Measurements from ENCODE around the gene COL23A1. TPM values are rescaled to one million over a fixed set of nuclear protein-coding genes. Genes with fewer than 3 reads are reported as not detected.

COL23A1 gene
- total RNA-seq, 1 donor, result 0.10 TPM

DNA sequence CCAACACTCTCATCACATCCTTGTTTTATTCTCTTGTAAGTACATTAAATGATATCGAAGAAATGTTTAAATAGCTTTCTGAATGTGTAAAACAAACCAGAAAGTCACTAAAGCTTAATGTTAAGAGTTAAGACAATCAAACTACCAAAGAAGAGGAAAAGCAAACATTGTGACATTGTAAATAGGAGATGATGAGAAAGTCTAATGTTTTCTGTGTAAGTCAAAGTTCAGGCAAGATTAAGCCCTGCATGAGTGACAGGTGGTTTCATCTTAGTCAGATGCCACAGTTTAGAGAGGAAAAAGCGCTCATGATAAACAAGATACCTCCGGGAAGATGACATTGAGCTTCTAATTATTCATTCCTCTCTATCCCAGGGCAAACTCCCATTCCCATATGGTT is 306.7 kb downstream of the COL23A1 start:
- no peak overlapping the region for H3K4me3 ChIP-seq (ENCODE audit: low read length)
- H3K27me3 ChIP-seq (ENCODE audit: insufficient read depth, low read length), result no peaks in the 10 kb centered on the region
- H3K4me1 ChIP-seq (ENCODE audit: insufficient read depth, low read length), result peaks cover 6% of the 10 kb centered on the region
- H3K9me3 ChIP-seq (ENCODE audit: low read depth, low read length), result no peaks in the 10 kb centered on the region

DNA sequence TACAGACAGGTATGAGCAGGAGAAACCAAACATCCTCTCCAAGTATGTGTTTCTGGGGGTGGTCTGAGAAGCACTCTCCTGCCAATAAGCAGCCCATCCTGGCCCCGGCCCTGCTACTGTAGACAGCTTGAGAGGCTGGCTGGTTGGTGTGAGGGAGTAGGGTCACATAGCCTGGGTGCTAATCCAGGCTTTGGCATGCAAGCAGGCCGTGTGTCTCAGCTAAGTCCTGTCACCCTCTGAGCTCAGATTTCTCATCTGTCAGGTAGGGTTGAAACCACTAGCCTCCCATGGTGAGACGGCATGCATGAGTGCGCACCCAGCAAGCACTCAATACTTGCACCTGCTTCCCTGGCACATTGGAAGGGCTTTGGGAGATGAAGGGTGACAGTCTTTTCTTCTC is 307.8 kb downstream of the COL23A1 start:
- H3K4me3 ChIP-seq (ENCODE audit: low read length), result no peak overlapping the region
- no peaks in the 10 kb centered on the region for H3K9me3 ChIP-seq (ENCODE audit: low read depth, low read length)
- peaks cover 6% of the 10 kb centered on the region for H3K4me1 ChIP-seq (ENCODE audit: insufficient read depth, low read length)
- no peaks in the 10 kb centered on the region for H3K27me3 ChIP-seq (ENCODE audit: insufficient read depth, low read length)

DNA sequence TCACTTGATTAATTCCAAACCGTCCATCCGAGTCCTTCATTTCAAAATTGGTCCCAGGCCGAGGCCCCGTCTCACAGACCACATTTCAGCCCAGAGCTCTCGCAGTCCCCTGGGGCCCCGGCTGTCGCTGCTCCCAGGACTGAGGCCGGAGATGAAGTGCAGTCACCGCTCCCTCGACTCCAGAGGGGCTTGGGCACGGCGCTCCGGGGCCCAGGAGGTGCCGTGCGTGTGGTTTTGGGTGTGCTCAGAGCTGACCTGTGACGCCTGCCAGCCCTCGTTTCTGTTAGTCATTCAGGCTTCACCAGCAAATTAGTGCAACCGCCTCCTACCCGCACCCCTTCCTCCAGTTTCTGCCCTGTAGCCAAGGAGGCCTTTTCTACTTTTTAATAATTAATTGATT is 308.9 kb downstream of the COL23A1 start:
- Histone ChIP-seq H3K27me3 (ENCODE audit: insufficient read depth, low read length) (no peaks in the 10 kb centered on the region), H3K4me1 (ENCODE audit: insufficient read depth, low read length) (peaks cover 6% of the 10 kb centered on the region), H3K9me3 (ENCODE audit: low read depth, low read length) (no peaks in the 10 kb centered on the region), H3K4me3 (ENCODE audit: low read length) (no peak overlapping the region)

DNA sequence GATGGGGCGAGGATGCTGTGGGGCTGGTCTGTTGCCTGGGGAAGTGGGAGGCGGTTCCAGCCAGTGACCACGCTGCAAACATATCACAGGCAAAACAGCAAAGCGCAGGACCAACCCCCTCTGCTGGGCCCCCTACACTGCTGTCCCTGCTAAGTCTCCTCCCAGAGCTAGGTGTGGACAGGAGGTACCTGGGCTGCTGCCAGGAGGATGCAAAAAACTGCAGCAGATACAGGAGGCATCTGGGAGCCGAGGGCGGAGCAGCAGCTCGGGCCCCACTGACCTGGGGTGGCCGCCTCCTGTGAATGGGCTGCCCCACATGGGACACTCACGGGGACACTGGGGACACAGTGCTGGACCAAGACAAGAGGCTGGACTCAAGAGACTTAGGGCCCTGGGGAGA is 309.6 kb downstream of the COL23A1 start:
- Histone ChIP-seq H3K4me1 (ENCODE audit: insufficient read depth, low read length) (peaks cover 6% of the 10 kb centered on the region), H3K4me3 (ENCODE audit: low read length) (no peak overlapping the region), H3K27me3 (ENCODE audit: insufficient read depth, low read length) (no peaks in the 10 kb centered on the region), H3K9me3 (ENCODE audit: low read depth, low read length) (no peaks in the 10 kb centered on the region)

DNA sequence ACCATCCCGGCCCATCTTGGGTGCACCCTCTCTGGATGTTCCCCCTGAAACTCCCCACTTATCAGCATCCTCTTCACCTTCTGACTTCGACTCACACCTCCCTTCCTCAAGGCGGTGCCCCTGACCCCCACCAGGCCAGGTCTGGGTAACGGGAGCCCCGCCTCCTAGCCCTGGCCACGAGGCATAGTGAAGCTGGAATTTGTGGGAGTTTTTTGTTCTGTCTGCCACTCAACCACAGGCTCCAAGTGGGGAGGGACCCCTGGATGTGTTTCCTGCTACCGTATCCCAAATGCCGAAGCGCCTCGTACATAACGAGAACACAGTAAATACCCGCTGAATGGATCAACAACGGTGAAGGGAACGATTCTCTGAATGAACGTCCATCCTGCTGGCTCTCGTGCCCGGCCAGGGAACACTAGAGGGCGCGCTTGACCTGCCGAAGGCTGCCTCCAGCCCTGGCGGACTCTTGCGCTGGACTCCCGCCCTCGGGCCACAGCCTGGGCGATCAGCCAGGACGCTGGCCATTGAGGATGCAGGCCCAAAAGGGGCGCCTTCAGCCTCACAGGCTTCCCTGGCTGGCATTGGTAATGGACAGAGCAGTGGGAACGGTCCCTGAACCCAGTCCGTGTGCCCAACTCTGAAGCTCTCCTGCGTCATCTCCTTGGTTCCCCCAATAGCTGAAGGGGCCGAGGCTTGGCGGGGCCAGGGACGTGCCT is 310.3 kb downstream of the COL23A1 start:
- Histone ChIP-seq H3K27me3 (ENCODE audit: insufficient read depth, low read length) (no peaks in the 10 kb centered on the region), H3K4me3 (ENCODE audit: low read length) (no peak overlapping the region), H3K9me3 (ENCODE audit: low read depth, low read length) (no peaks in the 10 kb centered on the region), H3K4me1 (ENCODE audit: insufficient read depth, low read length) (peaks cover 6% of the 10 kb centered on the region)

DNA sequence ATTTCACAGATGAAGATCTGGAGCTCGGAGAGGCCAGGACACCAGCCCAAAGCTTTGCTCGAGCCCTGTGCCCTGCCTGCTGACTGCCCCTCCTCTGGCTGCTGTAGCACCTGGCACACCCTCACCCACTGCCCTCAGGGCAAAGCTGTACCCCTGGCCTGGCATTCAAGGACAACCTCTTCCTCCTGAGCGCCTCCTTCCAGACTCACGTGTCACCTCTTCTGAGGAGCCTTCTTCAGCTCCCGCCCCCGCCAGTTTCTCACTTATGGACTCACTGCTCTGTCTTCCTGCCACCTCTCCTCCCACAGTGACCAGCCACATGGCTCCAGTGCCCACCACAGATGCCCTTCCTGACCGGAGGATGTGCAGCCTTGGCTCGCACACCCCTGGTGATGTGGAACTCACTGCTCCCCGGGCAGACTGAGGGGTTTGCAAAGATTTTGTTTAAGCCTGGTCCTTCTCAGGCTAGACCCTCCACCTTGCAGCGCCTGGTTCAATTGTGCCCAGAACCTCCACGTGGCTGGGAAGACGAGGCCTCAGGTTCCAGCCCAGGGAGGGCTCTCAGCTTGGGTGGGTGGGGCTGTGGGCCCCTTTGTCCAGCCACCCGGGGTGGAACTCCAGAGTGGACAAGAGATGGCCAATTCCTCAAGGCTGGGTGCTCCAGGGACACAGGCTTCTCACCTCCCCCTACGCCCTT is 311.0 kb downstream of the COL23A1 start:
- Histone ChIP-seq H3K9me3 (ENCODE audit: low read depth, low read length) (no peaks in the 10 kb centered on the region), H3K4me3 (ENCODE audit: low read length) (no peak overlapping the region), H3K4me1 (ENCODE audit: insufficient read depth, low read length) (peaks cover 6% of the 10 kb centered on the region), H3K27me3 (ENCODE audit: insufficient read depth, low read length) (no peaks in the 10 kb centered on the region)

DNA sequence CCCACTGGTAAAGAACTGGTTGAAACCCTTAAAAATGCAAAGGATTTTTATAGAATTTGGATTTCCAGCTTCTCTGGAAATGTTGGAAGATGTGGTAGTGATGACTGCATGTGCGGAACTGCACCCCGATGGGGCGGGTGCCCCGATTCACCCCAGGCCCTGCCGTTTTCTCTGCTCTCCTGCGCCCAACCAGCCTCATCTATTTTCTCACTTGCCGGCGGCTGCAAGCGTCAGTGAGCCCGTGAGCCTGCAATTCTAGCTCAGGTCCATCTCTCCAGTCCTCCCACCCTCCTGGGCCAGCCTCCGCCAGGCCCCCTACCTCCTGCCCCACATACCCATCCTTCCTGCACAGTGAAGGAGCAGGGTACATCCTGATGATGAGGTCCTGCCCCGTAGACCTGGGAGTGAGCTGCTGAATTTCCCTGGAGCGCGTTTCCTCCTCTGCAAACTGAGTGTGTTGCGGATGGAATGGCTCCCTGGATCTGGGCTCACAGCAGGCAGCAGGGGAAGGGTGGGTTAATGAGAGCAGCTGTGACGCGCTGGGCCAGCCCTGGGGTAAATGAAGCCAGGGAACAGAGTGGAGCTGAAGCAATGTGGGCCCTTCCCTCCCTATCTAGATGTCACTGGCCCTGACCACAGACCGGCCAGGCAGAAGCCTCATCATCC is 311.7 kb downstream of the COL23A1 start:
- no peak overlapping the region for H3K4me3 ChIP-seq (ENCODE audit: low read length)
- no peaks in the 10 kb centered on the region for H3K9me3 ChIP-seq (ENCODE audit: low read depth, low read length)

DNA sequence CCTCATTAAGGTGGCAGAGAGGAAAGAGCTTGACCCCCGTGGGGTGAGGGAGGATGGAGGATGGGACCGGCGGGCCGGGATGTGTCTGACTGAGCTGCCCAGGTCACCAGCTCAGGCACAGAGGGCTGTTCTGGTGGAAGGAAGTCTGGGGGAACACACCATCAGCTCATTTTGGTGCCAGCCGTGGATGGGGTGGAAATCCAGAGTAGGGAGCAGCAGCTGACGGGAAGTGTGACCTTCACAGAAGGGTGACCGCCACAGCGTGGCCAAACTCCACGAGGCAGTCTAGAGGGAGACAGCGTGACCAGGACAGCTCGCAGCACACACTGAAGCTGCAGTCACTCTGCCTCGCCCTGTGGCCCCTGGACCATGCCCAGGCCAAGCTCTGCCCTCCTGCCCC is 312.3 kb downstream of the COL23A1 start:
- Histone ChIP-seq H3K4me3 (ENCODE audit: low read length) (no peak overlapping the region), H3K4me1 (ENCODE audit: insufficient read depth, low read length) (peaks cover 6% of the 10 kb centered on the region), H3K9me3 (ENCODE audit: low read depth, low read length) (no peaks in the 10 kb centered on the region), H3K27me3 (ENCODE audit: insufficient read depth, low read length) (no peaks in the 10 kb centered on the region)

More for the DNA sequence above, 311.7 kb downstream of the COL23A1 start:
- Histone ChIP-seq H3K27me3 (ENCODE audit: insufficient read depth, low read length) (no peaks in the 10 kb centered on the region), H3K4me1 (ENCODE audit: insufficient read depth, low read length) (peaks cover 6% of the 10 kb centered on the region)

DNA sequence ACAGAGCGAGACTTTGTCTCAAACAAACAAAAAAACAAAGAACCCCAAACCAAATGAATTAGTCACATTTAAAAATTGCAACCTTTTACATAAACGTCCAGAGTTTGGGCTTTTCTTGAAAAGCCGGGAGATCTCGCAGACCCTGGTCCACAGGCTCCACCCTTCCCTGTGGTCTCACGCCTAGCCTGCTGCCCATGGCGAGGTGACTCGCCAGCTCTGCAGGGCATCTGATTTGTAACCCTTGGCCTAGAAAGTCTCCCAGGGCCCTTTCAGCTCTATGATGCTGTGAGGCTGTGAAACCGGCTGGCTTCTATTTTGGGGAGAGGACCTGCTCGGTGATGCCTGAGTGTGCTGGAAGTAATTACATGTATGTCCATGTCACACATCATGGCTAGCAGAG is 312.8 kb downstream of the COL23A1 start:
- no peaks in the 10 kb centered on the region for H3K27me3 ChIP-seq (ENCODE audit: insufficient read depth, low read length)
- H3K9me3 ChIP-seq (ENCODE audit: low read depth, low read length), result no peaks in the 10 kb centered on the region
- H3K4me1 ChIP-seq (ENCODE audit: insufficient read depth, low read length), result peaks cover 6% of the 10 kb centered on the region
- no peak overlapping the region for H3K4me3 ChIP-seq (ENCODE audit: low read length)

DNA sequence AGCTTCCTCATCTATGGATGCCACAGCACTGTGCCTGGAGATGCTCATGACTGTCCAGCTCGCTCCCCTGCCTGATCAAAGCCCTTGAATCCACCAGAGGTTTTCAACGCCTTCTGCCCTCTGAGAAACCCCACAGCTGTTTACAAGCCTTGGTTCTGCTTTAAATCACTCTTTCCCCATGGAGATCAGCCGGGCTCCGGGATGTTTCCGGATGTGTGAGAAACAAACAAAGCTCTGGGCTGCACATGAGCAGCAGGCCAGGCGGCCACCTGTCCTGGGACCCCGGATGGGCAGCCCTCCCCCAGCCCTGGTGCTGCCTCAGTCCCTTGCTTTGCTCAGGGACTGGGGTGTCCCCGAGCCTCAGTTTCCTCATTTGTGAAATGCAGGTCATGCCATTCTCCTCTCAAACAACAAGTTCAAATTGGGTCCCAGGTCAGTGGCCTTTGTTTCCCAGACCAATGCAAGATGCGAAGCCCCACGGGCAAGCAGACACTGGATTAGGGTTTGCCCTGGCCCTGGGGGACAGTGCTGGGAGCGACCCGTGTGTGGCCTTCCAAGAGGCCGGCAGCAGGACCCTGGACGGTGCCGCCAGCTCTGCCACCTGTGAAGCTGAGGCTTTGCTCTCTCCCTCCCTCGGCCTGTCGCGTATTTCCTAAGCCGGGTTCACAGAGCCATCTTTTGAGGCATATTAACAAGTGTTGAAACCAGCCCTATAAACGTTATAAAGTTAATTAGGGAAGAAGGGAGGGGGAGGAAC is 315.2 kb downstream of the COL23A1 start:
- no peaks in the 10 kb centered on the region for H3K9me3 ChIP-seq (ENCODE audit: low read depth, low read length)
- no peaks in the 10 kb centered on the region for H3K27me3 ChIP-seq (ENCODE audit: insufficient read depth, low read length)

DNA sequence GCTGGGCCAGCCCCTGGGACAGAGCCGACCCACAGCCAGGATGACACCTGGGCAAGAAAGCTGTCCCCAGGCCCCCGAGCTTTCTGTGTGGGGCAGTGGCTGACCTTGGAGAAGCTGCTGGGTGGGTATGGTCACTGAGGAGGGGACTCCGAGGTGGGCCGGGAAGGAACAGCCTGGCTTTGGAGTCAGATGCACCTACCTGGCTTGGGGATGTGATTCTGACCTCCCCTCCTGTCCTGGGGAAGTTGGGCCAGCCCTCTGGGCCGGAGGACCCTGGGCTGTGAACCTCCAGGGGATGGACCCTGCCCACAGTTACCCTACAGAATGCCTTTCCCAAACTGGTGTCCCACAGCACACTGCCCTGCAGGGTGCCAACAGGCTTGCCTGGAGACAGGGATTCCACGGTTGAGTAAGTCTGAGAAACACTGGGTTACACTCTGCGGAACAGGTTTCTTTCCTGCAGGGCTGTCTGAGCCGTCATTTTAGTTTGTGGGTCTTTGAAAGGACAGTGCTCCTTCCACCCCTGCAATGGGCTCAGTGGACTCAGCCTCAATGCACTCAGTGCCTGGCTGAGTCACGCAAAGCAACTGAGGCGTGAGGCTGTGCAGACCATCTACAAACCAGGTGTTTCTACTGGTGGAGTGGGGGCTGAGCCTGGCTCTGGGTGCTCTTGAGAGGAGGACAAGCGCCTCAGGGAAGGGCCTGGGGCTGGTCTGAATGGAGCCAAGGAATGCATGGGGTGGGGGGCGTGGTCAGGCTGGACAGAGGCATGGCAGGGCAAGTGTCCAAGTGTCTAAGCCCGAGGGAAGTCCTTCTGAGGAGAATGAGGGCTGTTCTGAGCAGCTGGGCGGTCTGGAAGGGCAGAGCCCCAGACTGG is 316.3 kb downstream of the COL23A1 start:
- Histone ChIP-seq H3K27me3 (ENCODE audit: insufficient read depth, low read length) (no peaks in the 10 kb centered on the region), H3K4me1 (ENCODE audit: insufficient read depth, low read length) (no peaks in the 10 kb centered on the region), H3K4me3 (ENCODE audit: low read length) (no peak overlapping the region), H3K9me3 (ENCODE audit: low read depth, low read length) (no peaks in the 10 kb centered on the region)

More for the DNA sequence above, 315.2 kb downstream of the COL23A1 start:
- Histone ChIP-seq H3K4me1 (ENCODE audit: insufficient read depth, low read length) (peaks cover 3% of the 10 kb centered on the region), H3K4me3 (ENCODE audit: low read length) (no peak overlapping the region)

DNA sequence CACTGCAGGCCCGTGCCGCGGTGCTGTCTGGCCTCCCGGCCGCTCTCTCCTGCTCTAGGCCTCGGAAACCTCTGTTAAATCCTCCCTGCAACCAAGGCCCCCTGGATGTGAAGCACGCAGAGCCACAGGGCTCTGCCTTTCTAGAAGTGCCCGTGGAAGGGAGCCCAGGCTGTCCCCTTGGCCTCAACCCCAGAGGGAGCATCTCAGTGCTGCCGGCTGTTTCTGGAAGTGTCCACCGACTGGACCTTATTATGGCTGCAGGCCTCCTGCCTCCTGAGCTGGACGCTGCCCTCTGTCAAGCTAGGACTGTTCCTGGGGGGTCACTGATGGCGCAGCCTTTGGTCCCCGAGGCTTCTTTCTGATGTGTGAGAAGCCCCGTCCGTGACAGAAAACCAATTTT is 317.2 kb downstream of the COL23A1 start:
- no peaks in the 10 kb centered on the region for H3K4me1 ChIP-seq (ENCODE audit: insufficient read depth, low read length)
- H3K4me3 ChIP-seq (ENCODE audit: low read length), result no peak overlapping the region
- H3K9me3 ChIP-seq (ENCODE audit: low read depth, low read length), result no peaks in the 10 kb centered on the region

DNA sequence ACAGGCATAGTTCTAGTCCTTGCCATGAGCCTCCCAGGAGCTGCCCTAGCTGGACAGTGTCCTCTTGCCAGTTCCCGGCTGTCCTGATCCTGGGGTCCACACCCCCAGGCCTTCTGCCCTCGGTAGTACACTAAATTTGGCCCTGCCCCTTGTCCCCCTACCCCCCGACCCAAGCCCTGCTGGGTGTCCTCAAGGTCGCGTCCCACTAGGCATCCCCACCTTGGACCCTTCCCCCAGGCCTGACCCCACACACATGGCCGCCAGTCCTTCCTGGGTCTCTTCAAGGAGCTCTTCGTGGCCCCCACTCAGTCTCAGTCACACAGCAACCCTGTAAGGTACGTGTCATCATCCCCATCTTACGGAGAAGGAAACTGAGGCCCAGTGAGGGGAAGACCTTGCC is 317.6 kb downstream of the COL23A1 start:
- no peaks in the 10 kb centered on the region for H3K27me3 ChIP-seq (ENCODE audit: insufficient read depth, low read length)
- no peaks in the 10 kb centered on the region for H3K4me1 ChIP-seq (ENCODE audit: insufficient read depth, low read length)
- no peak overlapping the region for H3K4me3 ChIP-seq (ENCODE audit: low read length)
- no peaks in the 10 kb centered on the region for H3K9me3 ChIP-seq (ENCODE audit: low read depth, low read length)

More for the DNA sequence above, 317.2 kb downstream of the COL23A1 start:
- no peaks in the 10 kb centered on the region for H3K27me3 ChIP-seq (ENCODE audit: insufficient read depth, low read length)
